Endothelial cell of umbilical vein (primary cell): ENCODE measurements around the gene PPP1R7. TPM values are rescaled to one million over a fixed set of nuclear protein-coding genes. Genes with fewer than 3 reads are reported as not detected.

ENCODE experiments used
- BruUV-seq: library from RNA; stranded (reverse); fragments of 400-500 nt; replicated peaks from 2 replicates; lab custom pipeline; 2021; lab: Mats Ljungman, UMichigan
- CTCF ChIA-PET: fragments of 300-600, 350-600 bp; sonication (Branson Sonifier 250); formaldehyde crosslinking; loops from one replicate; lab custom pipeline; 2021; ENCODE audit warnings: antibody characterized with exemption, inconsistent platforms; lab: Charles Lee
- POLR2A ChIA-PET: fragments of 300-600, 350-600 bp; sonication (Branson Sonifier 250); formaldehyde crosslinking; loops from one replicate; lab custom pipeline; 2021; ENCODE audit warnings: antibody characterized with exemption, inconsistent platforms; lab: Charles Lee
- DNase-seq: peaks from one replicate; pipeline ENCODE4 v3.0.0-alpha.2; 2011; ENCODE audit warnings: low read depth, low spot score
- FAIRE-seq: peaks from 2 replicates; lab custom pipeline; 2011; peaks lifted over from hg19 to GRCh38; lab: Jason Lieb, UNC
- H2AFZ ChIP-seq: 2 replicates; pipeline ENCODE4 v1.6.0; 2012; ENCODE audit warnings: low read depth, low read length, control low read depth, inconsistent platforms
- H3K27ac ChIP-seq: 2 replicates; pipeline ENCODE4 v1.5.1; 2011; ENCODE audit warnings: low read depth, mild to moderate bottlenecking, control low read depth, low read length, moderate library complexity; ENCODE audit not compliant: insufficient read depth
- H3K27me3 ChIP-seq, 2 experiments: 2 replicates each; pipeline versions ENCODE4 v1.6.0 to v1.6.1; 2011; ENCODE audit warnings: low read length in 2 of 2, mixed read lengths in 1 of 2; ENCODE audit not compliant: control insufficient read depth in 2 of 2, insufficient read depth in 2 of 2
- H3K36me3 ChIP-seq, 2 experiments: 2 replicates in 1 of 2; 3 replicates in 1 of 2; pipeline ENCODE4 v1.5.1; 2011; ENCODE audit warnings: low read length in 2 of 2, mild to moderate bottlenecking in 1 of 2, moderate library complexity in 1 of 2; ENCODE audit not compliant: control insufficient read depth in 2 of 2, insufficient read depth in 2 of 2; ENCODE audit errors: extremely low read depth in 1 of 2
- H3K4me1 ChIP-seq: 3 replicates; pipeline ENCODE4 v1.5.1; 2011; ENCODE audit warnings: mild to moderate bottlenecking, low read length; ENCODE audit not compliant: control insufficient read depth, insufficient read depth; ENCODE audit errors: extremely low read depth
- H3K4me2 ChIP-seq: 2 replicates; pipeline ENCODE4 v1.6.1; 2011; ENCODE audit warnings: low read length, control low read depth, mixed read lengths; ENCODE audit not compliant: insufficient read depth
- H3K4me3 ChIP-seq, 3 experiments: fragments of 200-600 bp in 1 of 3; sonication (generic), shearing (Covaris generic) in 1 of 3; replicated peaks in 1 of 3; 2 replicates each; pipeline ENCODE4 v1.5.1; 2011 to 2016; ENCODE audit warnings: control low read depth in 3 of 3, low read length in 3 of 3, mild to moderate bottlenecking in 2 of 3, inconsistent platforms in 1 of 3, low read depth in 1 of 3, moderate library complexity in 1 of 3; ENCODE audit not compliant: insufficient read depth in 1 of 3
- H3K79me2 ChIP-seq: 2 replicates; pipeline ENCODE4 v1.6.0; 2012; ENCODE audit warnings: low read length, inconsistent platforms; ENCODE audit not compliant: control insufficient read depth, insufficient read depth
- H3K9ac ChIP-seq: replicated peaks from 2 replicates; pipeline ENCODE3; 2011; ENCODE audit warnings: low read length, control low read depth; ENCODE audit not compliant: insufficient read depth; ENCODE audit errors: extremely low read depth
- H3K9me1 ChIP-seq: replicated peaks from 3 replicates; pipeline ENCODE4 v1.6.0; 2011; ENCODE audit warnings: mild to moderate bottlenecking, low read length; ENCODE audit not compliant: control insufficient read depth, insufficient read depth; ENCODE audit errors: extremely low read depth
- H3K9me3 ChIP-seq: replicated peaks from 2 replicates; pipeline ENCODE4 v1.5.1; 2012; ENCODE audit warnings: low read length, inconsistent platforms; ENCODE audit not compliant: control insufficient read depth, insufficient read depth
- H4K20me1 ChIP-seq: replicated peaks from 2 replicates; pipeline ENCODE3; 2011; ENCODE audit warnings: mild to moderate bottlenecking, low read length; ENCODE audit not compliant: control insufficient read depth, insufficient read depth; ENCODE audit errors: extremely low read depth
- EZH2 ChIP-seq: IDR thresholded peaks from 2 replicates; pipeline ENCODE4 v1.6.1; 2012; ENCODE audit warnings: borderline replicate concordance, low read depth, mild to moderate bottlenecking, moderate library complexity, low read length, inconsistent platforms; ENCODE audit not compliant: severe bottlenecking
- FOS ChIP-seq: IDR thresholded peaks from 2 replicates; pipeline ENCODE4 v1.6.1; 2011; ENCODE audit warnings: mild to moderate bottlenecking, low read length, moderate library complexity, borderline replicate concordance; ENCODE audit not compliant: insufficient read depth
- GATA2 ChIP-seq: IDR thresholded peaks from 2 replicates; pipeline ENCODE4 v1.7.0; 2011; ENCODE audit warnings: low read depth, mild to moderate bottlenecking, moderate library complexity, mixed read lengths, low read length; ENCODE audit not compliant: insufficient read length, insufficient read depth
- JUN ChIP-seq: IDR thresholded peaks from 2 replicates; pipeline ENCODE4 v1.6.1; 2011; ENCODE audit warnings: borderline replicate concordance, low read depth; ENCODE audit not compliant: insufficient read length, insufficient read depth
- MYC ChIP-seq: IDR thresholded peaks from one replicate; pipeline ENCODE4 v1.6.1; 2011; ENCODE audit warnings: mild to moderate bottlenecking, low read depth, low read length
- POLR2A ChIP-seq: IDR thresholded peaks from 2 replicates; pipeline ENCODE4 v1.6.1; 2012; ENCODE audit warnings: low read depth, mild to moderate bottlenecking, control low read depth, low read length
- POLR2AphosphoS5 ChIP-seq: IDR thresholded peaks from 2 replicates; pipeline ENCODE4 v1.6.1; 2012; ENCODE audit warnings: low read depth, mild to moderate bottlenecking, control low read depth, low read length, moderate library complexity; ENCODE audit not compliant: insufficient read depth
- dilution Hi-C: fragments of 300-500 bp; cut with MboI; formaldehyde crosslinking; loops from one replicate; pipeline ENCODE4 v1.15.0; 2019; ENCODE audit warnings: low sequenced_read_pairs; ENCODE audit not compliant: extremely low pct_ligation_motif_present
- intact Hi-C: fragments of 100-400 bp; cut with micrococcal nuclease; formaldehyde crosslinking; loops from one replicate; pipeline ENCODE4 v1.10.0; 2022
- polyA plus RNA-seq, 4 experiments: library from polyadenylated mRNA; depleted of rRNA in 3 of 4; stranded (reverse) in 3 of 4; unstranded in 1 of 4; fragments of >200 nt; gene quantifications; 2 replicates each; pipeline versions ENCODE4 v1.2.1 to v1.2.3, GENCODE V29; 2011 to 2012; ENCODE audit warnings: missing spikeins in 1 of 4
- total RNA-seq: library from RNA; stranded (reverse); gene quantifications from 2 replicates; pipeline ENCODE4 v1.2.3, GENCODE V29; 2021
- TF ChIP-seq, protein P1 (sequence below): IDR thresholded peaks from 2 replicates; pipeline ENCODE4 v1.6.1; 2011; ENCODE audit not compliant: insufficient read depth, insufficient read length
- TF ChIP-seq, protein P2 (sequence below), 2 donors: IDR thresholded peaks; 1 replicate in 1 of 2; 2 replicates in 1 of 2; pipeline ENCODE4 v1.5.1; 2011; ENCODE audit warnings: low read length in 2 of 2, mild to moderate bottlenecking in 2 of 2, moderate library complexity in 2 of 2, control low read depth in 1 of 2, inconsistent platforms in 1 of 2, low read depth in 1 of 2; ENCODE audit not compliant: insufficient read depth in 1 of 2; ENCODE audit errors: extremely low read depth in 1 of 2

The PPP1R7 gene
- total and polyA plus RNA-seq, 2 donors (not counting 3 experiments of a cell fraction or from before 2014, with no cell fraction given), result 30.3 to 60.8 TPM

GRCh38 chr2:241202681-241203080 is 52.4 kb downstream of the PPP1R7 start:
- H3K4me2 ChIP-seq, result no peak overlapping the region
- no peaks in the 10 kb centered on the region for H3K79me2 ChIP-seq
- H3K4me3 ChIP-seq, result no peak overlapping the region
- no peaks in the 10 kb centered on the region for H3K9me3 ChIP-seq
- H3K4me1 ChIP-seq, result no peaks in the 10 kb centered on the region
- BruUV-seq, result no TSS peak
- H3K36me3 ChIP-seq, result no peaks in the 10 kb centered on the region
- TF ChIP-seq FOS (no peak), JUN (no peak), GATA2 (no peak), POLR2A (no peak), MYC (no peak), EZH2 (no peak), POLR2AphosphoS5 (no peak)
- TF ChIP-seq, protein P1, sequence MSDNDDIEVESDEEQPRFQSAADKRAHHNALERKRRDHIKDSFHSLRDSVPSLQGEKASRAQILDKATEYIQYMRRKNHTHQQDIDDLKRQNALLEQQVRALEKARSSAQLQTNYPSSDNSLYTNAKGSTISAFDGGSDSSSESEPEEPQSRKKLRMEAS, result no peak
- TF ChIP-seq, protein P2, sequence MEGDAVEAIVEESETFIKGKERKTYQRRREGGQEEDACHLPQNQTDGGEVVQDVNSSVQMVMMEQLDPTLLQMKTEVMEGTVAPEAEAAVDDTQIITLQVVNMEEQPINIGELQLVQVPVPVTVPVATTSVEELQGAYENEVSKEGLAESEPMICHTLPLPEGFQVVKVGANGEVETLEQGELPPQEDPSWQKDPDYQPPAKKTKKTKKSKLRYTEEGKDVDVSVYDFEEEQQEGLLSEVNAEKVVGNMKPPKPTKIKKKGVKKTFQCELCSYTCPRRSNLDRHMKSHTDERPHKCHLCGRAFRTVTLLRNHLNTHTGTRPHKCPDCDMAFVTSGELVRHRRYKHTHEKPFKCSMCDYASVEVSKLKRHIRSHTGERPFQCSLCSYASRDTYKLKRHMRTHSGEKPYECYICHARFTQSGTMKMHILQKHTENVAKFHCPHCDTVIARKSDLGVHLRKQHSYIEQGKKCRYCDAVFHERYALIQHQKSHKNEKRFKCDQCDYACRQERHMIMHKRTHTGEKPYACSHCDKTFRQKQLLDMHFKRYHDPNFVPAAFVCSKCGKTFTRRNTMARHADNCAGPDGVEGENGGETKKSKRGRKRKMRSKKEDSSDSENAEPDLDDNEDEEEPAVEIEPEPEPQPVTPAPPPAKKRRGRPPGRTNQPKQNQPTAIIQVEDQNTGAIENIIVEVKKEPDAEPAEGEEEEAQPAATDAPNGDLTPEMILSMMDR (IDR thresholded peaks at IDR 0.05; ENCODE audit: extremely low read depth in 1 of 2, insufficient read depth in 1 of 2, low read depth in 1 of 2, low read length in 2 of 2), result no peak
- dilution Hi-C loops, result no loop called here
- no peaks in the 10 kb centered on the region for H4K20me1 ChIP-seq
- no peaks in the 10 kb centered on the region for H3K9me1 ChIP-seq
- no peak overlapping the region for H3K27ac ChIP-seq
- intact Hi-C loops, result no loop called here
- H2AFZ ChIP-seq, result no peak overlapping the region
- no peak overlapping the region for H3K9ac ChIP-seq
- ChIA-PET CTCF (no interaction called here), POLR2A (no interaction called here)
- H3K27me3 ChIP-seq, result no peaks in the 10 kb centered on the region
- DNase-seq (no peak), FAIRE-seq (no peak)
